Stimulated activated CD4-positive, alpha-beta T cell treated with anti-CD3 and anti-CD28 coated beads, TNF-alpha, amount 100 ng/mL, for 24 hours (primary cell): Measurements from ENCODE around the gene PRICKLE2.

Experiments
- DNase-seq, 3 experiments: peaks; one replicate each; pipeline ENCODE4 v3.0.0-alpha.2; 2020; ENCODE audit warnings: low read depth in 3 of 3

Gene PRICKLE2

GRCh38 chr3:64253689-64254088, 28.4 kb upstream of the PRICKLE2 start:
- DNase-seq, result no peak

- DNase-seq, result no peak
Measured at GRCh38 chr3:64251019-64251418, 25.8 kb upstream of the PRICKLE2 start.

GRCh38 chr3:64247991-64248646, 22.9 kb upstream of the PRICKLE2 start:
- DNase-seq, result no peak

GRCh38 chr3:64244011-64244942, 19.0 kb upstream of the PRICKLE2 start:
- no peak for DNase-seq

- no peak for DNase-seq
Measured at GRCh38 chr3:64242435-64242834, 17.2 kb upstream of the PRICKLE2 start.

- no peak for DNase-seq
Measured at GRCh38 chr3:64240959-64241358, 15.7 kb upstream of the PRICKLE2 start.

- no peak for DNase-seq
Measured at GRCh38 chr3:64240396-64240795, 15.1 kb upstream of the PRICKLE2 start.

- no peak for DNase-seq
Measured at GRCh38 chr3:64239841-64240240, 14.6 kb upstream of the PRICKLE2 start.

GRCh38 chr3:64238971-64239667, 13.9 kb upstream of the PRICKLE2 start:
- DNase-seq, result no peak

GRCh38 chr3:64237083-64237482, 11.8 kb upstream of the PRICKLE2 start:
- no peak for DNase-seq

GRCh38 chr3:64235605-64236004, 10.3 kb upstream of the PRICKLE2 start:
- no peak for DNase-seq

- DNase-seq, result no peak
Measured at GRCh38 chr3:64234571-64234970, 9.3 kb upstream of the PRICKLE2 start.

GRCh38 chr3:64232821-64233220, 7.6 kb upstream of the PRICKLE2 start:
- DNase-seq, result no peak

GRCh38 chr3:64229903-64230302, 4.6 kb upstream of the PRICKLE2 start:
- no peak for DNase-seq

GRCh38 chr3:64228110-64228509, 2.8 kb upstream of the PRICKLE2 start:
- DNase-seq, result no peak

GRCh38 chr3:64226730-64227129, 1.5 kb upstream of the PRICKLE2 start:
- DNase-seq, result no peak

GRCh38 chr3:64225695-64226499, 631 bp upstream of the PRICKLE2 start:
- DNase-seq, result no peak

- DNase-seq, result no peak
Measured at GRCh38 chr3:64223791-64224745, 1.2 kb downstream of the PRICKLE2 start.

- DNase-seq, result no peak
Measured at GRCh38 chr3:64222501-64223111, 2.7 kb downstream of the PRICKLE2 start.
